Adrenal gland (tissue), 5 donors: Measurements from ENCODE around the gene ACLY.

Experiments used
- CTCF ChIP-seq, 6 experiments: fragments of 450-650 bp in 4 of 6; fragments of 200-600 bp in 2 of 6; sonication (generic) in 1 of 6; IDR thresholded peaks; 1 replicate in 5 of 6; 2 replicates in 1 of 6; pipeline versions ENCODE4 v1.5.1 to v1.8.0; 2016 to 2021; ENCODE audit warnings: antibody characterized with exemption in 6 of 6, mild to moderate bottlenecking in 2 of 6, moderate library complexity in 1 of 6
- POLR2A ChIP-seq, 2 donors: fragments of 450-650 bp; IDR thresholded peaks; one replicate each; pipeline ENCODE4 v1.6.1; 2017; ENCODE audit warnings: antibody characterized with exemption in 2 of 2, mild to moderate bottlenecking in 2 of 2, moderate library complexity in 1 of 2
- donor health status: DM: no; HTN: no; CAD: no.

- TF ChIP-seq CTCF (IDR thresholded peaks at IDR 0.05) (no peak), POLR2A (IDR thresholded peaks at IDR 0.05) (no peak)
Observed at GRCh38 chr17:41917679-41918313, 955 bp downstream of the ACLY start.
